GM12892 (cell line): Measurements from ENCODE around the gene KCNH5.

ENCODE experiments used
- POLR2AphosphoS5 ChIP-seq: IDR thresholded peaks from 2 replicates; pipeline ENCODE4 v1.6.1; 2011; ENCODE audit warnings: low read depth, low read length, control low read depth
- TAF1 ChIP-seq: IDR thresholded peaks from 2 replicates; pipeline ENCODE4 v1.6.1; 2011; ENCODE audit warnings: low read depth, mild to moderate bottlenecking, control low read depth, low read length, borderline replicate concordance

DNA sequence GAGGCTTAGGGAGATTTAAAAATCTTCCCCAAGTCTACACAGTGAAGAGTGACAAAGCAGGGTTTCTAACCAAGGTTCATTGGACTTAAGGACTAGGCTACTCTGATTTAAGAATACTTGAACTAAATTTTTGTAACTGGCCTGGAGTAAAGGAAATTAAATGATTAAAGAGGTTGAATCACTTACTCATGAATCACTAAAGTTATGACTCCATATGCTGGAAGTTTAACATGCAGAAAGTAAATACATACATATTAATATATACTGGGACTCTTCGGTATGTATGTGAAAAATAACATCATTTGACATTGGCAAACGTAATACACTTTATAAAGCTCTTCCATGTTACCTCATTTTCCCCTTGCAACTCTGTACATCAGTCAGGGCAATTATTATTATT is 322.9 kb downstream of the KCNH5 start:
- TF ChIP-seq TAF1: no peak
- TF ChIP-seq POLR2AphosphoS5: no peak
